Mesothelial cell of epicardium (in vitro differentiated cells): Measurements from ENCODE around the gene SUCLG1. TPM values are rescaled to one million over a fixed set of nuclear protein-coding genes. Genes with fewer than 3 reads are reported as not detected.
A peak's percentile ranks its signal among the peaks of the same experiment; 100 is the strongest.

Source experiments
- DNase-seq, 2 experiments: peaks; one replicate each; pipeline ENCODE4 v3.0.0; 2021; ENCODE audit warnings: low spot score in 2 of 2; ENCODE audit not compliant: unreplicated experiment in 2 of 2
- H3K27ac Mint-ChIP-seq: 2 replicates; pipeline ENCODE4 v1.8.0; 2021; ENCODE audit warnings: mixed read lengths
- H3K27me3 Mint-ChIP-seq: 2 replicates; pipeline ENCODE4 v1.8.0; 2021; ENCODE audit warnings: low read depth, mixed read lengths
- H3K36me3 Mint-ChIP-seq: 2 replicates; pipeline ENCODE4 v1.8.0; 2021; ENCODE audit warnings: mixed read lengths
- H3K4me1 Mint-ChIP-seq: 2 replicates; pipeline ENCODE4 v1.8.0; 2021; ENCODE audit warnings: mixed read lengths
- H3K4me3 Mint-ChIP-seq: 2 replicates; pipeline ENCODE4 v1.8.0; 2021; ENCODE audit warnings: mild to moderate bottlenecking, moderate library complexity, mixed read lengths
- H3K9me3 Mint-ChIP-seq: 2 replicates; pipeline ENCODE4 v1.8.0; 2021; ENCODE audit warnings: mixed read lengths
- total RNA-seq: library from RNA; stranded (reverse); gene quantifications from 3 replicates; pipeline ENCODE4 v1.2.1, GENCODE V29; 2021
- TF ChIP-seq, protein P1 (sequence below): fragments of 200-600 bp; sonication (generic); IDR thresholded peaks from one replicate; pipeline ENCODE4 v1.5.0; 2021; ENCODE audit warnings: antibody characterized with exemption; ENCODE audit not compliant: unreplicated experiment

SUCLG1 gene
- total RNA-seq, 1 donor from 2014 or later: 49.9 TPM

DNA sequence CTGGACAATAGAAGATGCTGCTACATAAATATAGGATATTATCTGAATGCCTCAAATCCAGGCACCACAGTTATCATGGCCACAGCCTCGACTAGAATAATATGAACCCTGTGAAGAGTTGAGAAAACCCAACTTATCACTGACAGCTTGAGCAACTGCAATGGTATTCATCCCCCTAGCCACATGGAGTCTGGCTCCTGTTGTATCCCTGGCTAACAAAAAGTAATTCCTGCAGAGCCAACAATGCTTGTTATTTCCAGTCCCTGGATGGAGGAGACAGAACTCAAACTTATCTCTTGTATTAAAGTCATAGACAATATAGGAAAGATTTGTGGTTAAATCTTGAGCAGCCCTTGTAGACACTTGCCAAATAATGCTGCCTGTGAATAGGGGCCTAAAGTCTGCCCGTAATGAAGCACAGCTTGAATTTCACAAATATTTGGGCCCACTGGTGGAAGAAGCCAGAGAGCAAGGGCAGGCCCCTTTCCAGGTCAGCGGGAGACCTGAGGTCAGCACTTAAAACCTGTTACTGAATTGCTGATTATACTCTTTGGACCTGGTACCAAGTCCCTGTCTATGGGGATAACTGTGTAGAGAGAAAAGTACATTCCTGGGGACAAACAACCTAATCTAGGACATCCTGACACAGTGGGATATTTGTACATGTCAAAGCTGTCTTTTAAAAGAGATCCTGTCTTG is 28.4 kb upstream of the SUCLG1 start:
- no peak for DNase-seq
- Mint-ChIP-seq H3K27me3 (peaks cover 3% of the 10 kb centered on the region), H3K4me1 (peaks cover 14% of the 10 kb centered on the region), H3K4me3 (no peak overlapping the region), H3K27ac (no peak overlapping the region), H3K9me3 (peaks cover 4% of the 10 kb centered on the region), H3K36me3 (no peaks in the 10 kb centered on the region)
- TF ChIP-seq, protein P1, sequence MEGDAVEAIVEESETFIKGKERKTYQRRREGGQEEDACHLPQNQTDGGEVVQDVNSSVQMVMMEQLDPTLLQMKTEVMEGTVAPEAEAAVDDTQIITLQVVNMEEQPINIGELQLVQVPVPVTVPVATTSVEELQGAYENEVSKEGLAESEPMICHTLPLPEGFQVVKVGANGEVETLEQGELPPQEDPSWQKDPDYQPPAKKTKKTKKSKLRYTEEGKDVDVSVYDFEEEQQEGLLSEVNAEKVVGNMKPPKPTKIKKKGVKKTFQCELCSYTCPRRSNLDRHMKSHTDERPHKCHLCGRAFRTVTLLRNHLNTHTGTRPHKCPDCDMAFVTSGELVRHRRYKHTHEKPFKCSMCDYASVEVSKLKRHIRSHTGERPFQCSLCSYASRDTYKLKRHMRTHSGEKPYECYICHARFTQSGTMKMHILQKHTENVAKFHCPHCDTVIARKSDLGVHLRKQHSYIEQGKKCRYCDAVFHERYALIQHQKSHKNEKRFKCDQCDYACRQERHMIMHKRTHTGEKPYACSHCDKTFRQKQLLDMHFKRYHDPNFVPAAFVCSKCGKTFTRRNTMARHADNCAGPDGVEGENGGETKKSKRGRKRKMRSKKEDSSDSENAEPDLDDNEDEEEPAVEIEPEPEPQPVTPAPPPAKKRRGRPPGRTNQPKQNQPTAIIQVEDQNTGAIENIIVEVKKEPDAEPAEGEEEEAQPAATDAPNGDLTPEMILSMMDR: no peak

DNA sequence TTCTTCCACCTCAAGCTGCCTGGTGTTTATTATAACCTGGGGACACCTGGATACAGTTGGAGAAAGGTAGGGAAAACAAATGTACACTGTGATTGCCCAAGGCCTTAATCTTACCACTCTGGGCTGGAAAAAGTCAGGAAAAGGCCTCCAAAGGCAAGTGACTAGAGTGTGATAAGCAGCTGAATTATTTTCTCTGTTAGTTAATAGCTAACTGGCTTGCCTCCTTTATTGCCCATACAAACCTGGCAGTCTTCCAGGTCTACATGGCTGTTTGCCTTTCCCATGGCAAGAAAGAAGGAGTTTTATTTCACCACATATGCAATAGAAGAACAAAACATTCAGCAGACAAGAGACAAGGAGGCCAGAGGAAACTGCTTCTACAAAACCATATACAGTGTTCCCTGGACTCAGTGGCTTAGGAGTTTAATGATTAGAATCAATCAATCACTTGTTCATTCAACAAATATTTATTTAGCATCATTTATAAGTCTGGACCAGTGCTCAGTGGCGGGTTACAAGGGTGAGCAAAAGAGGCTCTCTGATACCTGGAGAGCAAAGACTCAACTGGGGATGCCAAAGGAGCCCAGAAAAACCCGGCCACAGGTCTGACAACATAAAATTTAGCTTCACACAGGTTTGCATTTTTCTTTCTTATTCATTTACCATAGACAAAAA is 27.5 kb upstream of the SUCLG1 start:
- peaks cover 3% of the 10 kb centered on the region for H3K27me3 Mint-ChIP-seq
- TF ChIP-seq, protein P1: no peak
- no peak for DNase-seq
- H3K27ac Mint-ChIP-seq: peak overlapping the region; percentile 51
- H3K4me3 Mint-ChIP-seq: no peak overlapping the region
- H3K4me1 Mint-ChIP-seq: peaks cover 14% of the 10 kb centered on the region
- H3K9me3 Mint-ChIP-seq: peaks cover 4% of the 10 kb centered on the region
- no peaks in the 10 kb centered on the region for H3K36me3 Mint-ChIP-seq

- Mint-ChIP-seq H3K4me3 (no peak overlapping the region), H3K4me1 (peaks cover 14% of the 10 kb centered on the region), H3K27me3 (peaks cover 3% of the 10 kb centered on the region), H3K9me3 (peaks cover 7% of the 10 kb centered on the region), H3K27ac (no peak overlapping the region), H3K36me3 (no peaks in the 10 kb centered on the region)
- no peak for DNase-seq
- TF ChIP-seq, protein P1: no peak
Measured at GRCh38 chr2:84483320-84483719, 24.2 kb upstream of the SUCLG1 start.

DNA sequence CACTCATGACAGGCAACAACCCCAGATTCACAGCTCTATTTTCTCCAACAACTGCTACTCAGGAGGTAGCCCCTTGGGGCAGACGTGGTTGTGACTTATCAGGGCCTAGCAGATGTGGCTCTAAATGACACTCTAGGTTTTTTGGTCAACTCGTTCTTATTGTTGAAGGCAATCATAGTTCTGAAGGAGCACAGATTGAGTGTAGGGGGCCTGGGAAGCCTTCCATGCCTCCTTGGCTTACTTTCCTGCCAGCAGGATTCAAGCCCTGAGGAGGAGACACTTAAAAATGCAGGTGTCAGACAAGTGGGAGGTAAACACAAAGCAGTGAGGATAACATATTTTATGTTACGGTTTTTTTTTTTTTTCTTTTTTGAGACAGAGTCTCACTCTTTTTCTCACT is 23.5 kb upstream of the SUCLG1 start:
- peaks cover 3% of the 10 kb centered on the region for H3K27me3 Mint-ChIP-seq
- no peak for DNase-seq
- peaks cover 14% of the 10 kb centered on the region for H3K4me1 Mint-ChIP-seq
- H3K27ac Mint-ChIP-seq: no peak overlapping the region
- H3K9me3 Mint-ChIP-seq: peaks cover 13% of the 10 kb centered on the region
- TF ChIP-seq, protein P1: no peak
- H3K36me3 Mint-ChIP-seq: peaks cover 3% of the 10 kb centered on the region
- no peak overlapping the region for H3K4me3 Mint-ChIP-seq

- Mint-ChIP-seq H3K9me3 (peaks cover 22% of the 10 kb centered on the region), H3K4me1 (peaks cover 8% of the 10 kb centered on the region), H3K4me3 (no peak overlapping the region), H3K27me3 (peaks cover 3% of the 10 kb centered on the region), H3K27ac (no peak overlapping the region), H3K36me3 (peaks cover 6% of the 10 kb centered on the region)
- TF ChIP-seq, protein P1: no peak
- DNase-seq: no peak
Measured at GRCh38 chr2:84481702-84482101, 22.6 kb upstream of the SUCLG1 start.
